Brain microvascular endothelial cell (primary cell): Measurements from ENCODE around the gene CIAO3.
"Not testable (repeated sequence)": the region's sequence is repeated elsewhere in the genome, so short reads cannot be mapped to it uniquely, and the experiment has no call there.

Experiments used
- DNase-seq: peaks from one replicate; pipeline ENCODE4 v3.0.0-alpha.2; 2020
- H3K27ac ChIP-seq: fragments of 250-450 bp; sonication (Bioruptor Pico); 2 replicates; pipeline ENCODE4 v1.5.1; 2020; ENCODE audit warnings: mild to moderate bottlenecking, moderate library complexity
- H3K27me3 ChIP-seq: fragments of 250-450 bp; sonication (Bioruptor Pico); replicated peaks from 2 replicates; pipeline ENCODE4 v1.5.1; 2020; ENCODE audit warnings: mild to moderate bottlenecking
- H3K36me3 ChIP-seq: fragments of 250-450 bp; sonication (Bioruptor Pico); replicated peaks from 2 replicates; pipeline ENCODE4 v1.5.1; 2020; ENCODE audit warnings: mild to moderate bottlenecking
- H3K4me3 ChIP-seq: 2 replicates; pipeline ENCODE4 v1.5.1; 2011; ENCODE audit warnings: low read depth, mild to moderate bottlenecking, control low read depth, low read length, moderate library complexity
- in situ Hi-C: cut with HindIII; loops from 2 replicates; pipeline ENCODE4 v1.10.0; 2017; ENCODE audit warnings: low sequenced_read_pairs, low pct_ligation_motif_present
- TF ChIP-seq, protein P1 (sequence below): IDR thresholded peaks from 2 replicates; pipeline ENCODE4 v1.5.1; 2011; ENCODE audit warnings: low read depth, mild to moderate bottlenecking, moderate library complexity, low read length, control low read depth, inconsistent platforms; ENCODE audit errors: missing control alignments

CIAO3 gene

GRCh38 chr16:759110-759910, 18.5 kb upstream of the CIAO3 start:
- H3K27me3 ChIP-seq = no peaks in the 10 kb centered on the region
- no peak overlapping the region for H3K4me3 ChIP-seq
- in situ Hi-C loops = no loop called here
- H3K27ac ChIP-seq = no peak overlapping the region
- no peak for DNase-seq
- TF ChIP-seq, protein P1, sequence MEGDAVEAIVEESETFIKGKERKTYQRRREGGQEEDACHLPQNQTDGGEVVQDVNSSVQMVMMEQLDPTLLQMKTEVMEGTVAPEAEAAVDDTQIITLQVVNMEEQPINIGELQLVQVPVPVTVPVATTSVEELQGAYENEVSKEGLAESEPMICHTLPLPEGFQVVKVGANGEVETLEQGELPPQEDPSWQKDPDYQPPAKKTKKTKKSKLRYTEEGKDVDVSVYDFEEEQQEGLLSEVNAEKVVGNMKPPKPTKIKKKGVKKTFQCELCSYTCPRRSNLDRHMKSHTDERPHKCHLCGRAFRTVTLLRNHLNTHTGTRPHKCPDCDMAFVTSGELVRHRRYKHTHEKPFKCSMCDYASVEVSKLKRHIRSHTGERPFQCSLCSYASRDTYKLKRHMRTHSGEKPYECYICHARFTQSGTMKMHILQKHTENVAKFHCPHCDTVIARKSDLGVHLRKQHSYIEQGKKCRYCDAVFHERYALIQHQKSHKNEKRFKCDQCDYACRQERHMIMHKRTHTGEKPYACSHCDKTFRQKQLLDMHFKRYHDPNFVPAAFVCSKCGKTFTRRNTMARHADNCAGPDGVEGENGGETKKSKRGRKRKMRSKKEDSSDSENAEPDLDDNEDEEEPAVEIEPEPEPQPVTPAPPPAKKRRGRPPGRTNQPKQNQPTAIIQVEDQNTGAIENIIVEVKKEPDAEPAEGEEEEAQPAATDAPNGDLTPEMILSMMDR = no peak
- no peaks in the 10 kb centered on the region for H3K36me3 ChIP-seq

GRCh38 chr16:756428-756827, 15.6 kb upstream of the CIAO3 start:
- H3K27ac ChIP-seq = no peak overlapping the region
- H3K27me3 ChIP-seq = peaks cover 4% of the 10 kb centered on the region
- no peak for DNase-seq
- H3K4me3 ChIP-seq = no peak overlapping the region
- in situ Hi-C loops = no loop called here
- TF ChIP-seq, protein P1 = no peak
- H3K36me3 ChIP-seq = no peaks in the 10 kb centered on the region

DNA sequence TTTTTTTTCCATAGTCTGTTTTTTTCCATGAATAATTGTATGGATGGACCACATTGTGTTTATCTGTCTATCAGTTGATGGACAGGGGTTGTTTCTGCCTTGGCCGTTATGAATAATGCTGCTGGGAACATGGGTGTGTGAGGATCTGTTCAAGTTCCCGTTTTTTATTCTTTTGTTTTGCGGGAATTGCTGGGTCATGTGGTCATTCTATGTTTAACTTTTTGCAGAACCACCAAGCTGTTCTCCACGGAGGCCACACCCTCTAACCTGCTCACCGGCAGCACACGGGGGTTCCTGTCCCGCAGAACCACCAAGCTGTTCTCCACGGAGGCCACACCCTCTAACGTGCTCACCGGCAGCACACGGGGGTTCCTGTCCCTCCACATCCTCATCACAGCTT, 13.9 kb upstream of the CIAO3 start:
- no peak overlapping the region for H3K4me3 ChIP-seq
- DNase-seq = no peak
- TF ChIP-seq, protein P1 = no peak
- in situ Hi-C loops = no loop called here
- no peak overlapping the region for H3K27ac ChIP-seq
- peaks cover 4% of the 10 kb centered on the region for H3K27me3 ChIP-seq
- H3K36me3 ChIP-seq = no peaks in the 10 kb centered on the region

DNA sequence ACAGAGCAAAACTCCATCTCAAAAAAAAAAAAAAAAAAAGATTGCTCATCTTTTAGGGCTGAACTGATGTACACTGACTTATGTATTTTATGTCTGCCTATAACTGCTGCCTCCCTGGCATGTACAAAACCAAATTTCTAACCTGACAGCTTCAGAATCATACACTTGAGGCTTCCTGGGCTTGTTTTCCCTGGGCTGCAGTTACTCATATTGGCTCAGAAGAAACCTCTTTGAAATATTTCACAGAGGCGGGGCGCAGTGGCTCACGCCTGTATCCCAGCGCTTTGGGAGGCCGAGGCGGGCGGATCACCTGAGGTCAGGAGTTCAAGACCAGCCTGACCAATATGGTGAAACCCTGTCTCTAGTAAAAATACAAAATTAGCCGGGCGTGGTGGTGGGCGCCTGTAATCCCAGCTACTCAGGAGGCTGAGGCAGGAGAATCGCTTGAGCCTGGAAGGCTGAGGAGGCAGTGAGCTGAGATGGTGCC, 13.4 kb upstream of the CIAO3 start:
- in situ Hi-C loops, DNase-seq, H3K36me3 ChIP-seq, H3K4me3 ChIP-seq, H3K27ac ChIP-seq, H3K27me3 ChIP-seq: not testable (repeated sequence)

GRCh38 chr16:752007-752312, 11.2 kb upstream of the CIAO3 start:
- Histone ChIP-seq H3K27me3 (peaks cover 4% of the 10 kb centered on the region), H3K4me3 (no peak overlapping the region), H3K36me3 (no peaks in the 10 kb centered on the region), H3K27ac (no peak overlapping the region)
- in situ Hi-C loops = no loop called here
- TF ChIP-seq, protein P1 = no peak
- no peak for DNase-seq

- Histone ChIP-seq H3K27ac (no peak overlapping the region), H3K27me3 (peaks cover 4% of the 10 kb centered on the region), H3K4me3 (no peak overlapping the region), H3K36me3 (no peaks in the 10 kb centered on the region)
- TF ChIP-seq, protein P1 = no peak
- DNase-seq = no peak
- in situ Hi-C loops = no loop called here
Measured at GRCh38 chr16:751152-752006, 10.6 kb upstream of the CIAO3 start.
